A673 (cell line): ENCODE measurements around the gene DNTT. TPM values are rescaled to one million over a fixed set of nuclear protein-coding genes. Genes with fewer than 3 reads are reported as not detected.
"Not testable (repeated sequence)": the region's sequence is repeated elsewhere in the genome, so short reads cannot be mapped to it uniquely, and the experiment has no call there.

Source experiments
- BruUV-seq: library from RNA; stranded (reverse); fragments of 400-500 nt; replicated peaks from 2 replicates; lab custom pipeline; 2021; lab: Mats Ljungman, UMichigan
- CTCF ChIA-PET: fragments of 300-600 bp; sonication (Branson Sonifier 250); formaldehyde crosslinking; loops from one replicate; lab custom pipeline; 2022; ENCODE audit warnings: antibody characterized with exemption; lab: Charles Lee
- POLR2A ChIA-PET: fragments of 300-600 bp; sonication (Branson Sonifier 250); formaldehyde crosslinking; loops from one replicate; lab custom pipeline; 2022; ENCODE audit warnings: antibody characterized with exemption; ENCODE audit not compliant: low non-redundant PET; lab: Charles Lee
- DNase-seq: peaks from one replicate; pipeline ENCODE4 v3.0.0-alpha.2; 2015; ENCODE audit warnings: low spot score
- H3K27ac ChIP-seq: fragments of 200-600 bp; sonication (generic); 2 replicates; pipeline ENCODE4 v1.5.1; 2016; ENCODE audit warnings: mixed run types, low read depth, mild to moderate bottlenecking, mixed read lengths, antibody characterized with exemption, low read length; ENCODE audit not compliant: poor library complexity, severe bottlenecking
- H3K27me3 ChIP-seq: fragments of 200-600 bp; sonication (generic); replicated peaks from 2 replicates; pipeline ENCODE4 v1.6.1; 2017; ENCODE audit warnings: mixed run types, low read depth, mild to moderate bottlenecking, mixed read lengths, antibody characterized with exemption, low read length; ENCODE audit not compliant: insufficient read depth, poor library complexity
- H3K36me3 ChIP-seq: fragments of 200-600 bp; sonication (generic); 2 replicates; pipeline ENCODE4 v1.6.1; 2016; ENCODE audit warnings: mixed run types, mild to moderate bottlenecking, mixed read lengths, antibody characterized with exemption, low read length; ENCODE audit not compliant: insufficient read depth, poor library complexity, severe bottlenecking
- H3K4me1 ChIP-seq: fragments of 200-600 bp; sonication (generic); 2 replicates; pipeline ENCODE4 v1.6.1; 2017; ENCODE audit warnings: mixed run types, mild to moderate bottlenecking, mixed read lengths, antibody characterized with exemption, low read length; ENCODE audit not compliant: insufficient read depth, poor library complexity, severe bottlenecking
- H3K4me3 ChIP-seq: fragments of 200-600 bp; sonication (generic); 2 replicates; pipeline ENCODE4 v1.5.1; 2016; ENCODE audit warnings: low read depth, mixed run types, mild to moderate bottlenecking, mixed read lengths, low read length; ENCODE audit not compliant: poor library complexity, severe bottlenecking
- H3K9me3 ChIP-seq: fragments of 200-600 bp; sonication (generic); 2 replicates; pipeline ENCODE4 v1.6.1; 2016; ENCODE audit warnings: mixed run types, low read depth, mild to moderate bottlenecking, mixed read lengths, antibody characterized with exemption, low read length; ENCODE audit not compliant: poor library complexity, severe bottlenecking
- EZH2 ChIP-seq: fragments of 200-600 bp; sonication (generic); IDR thresholded peaks from 2 replicates; pipeline ENCODE4 v1.6.1; 2017; ENCODE audit warnings: borderline replicate concordance, low read depth, mild to moderate bottlenecking, mixed read lengths, antibody characterized with exemption, low read length; ENCODE audit not compliant: poor library complexity, severe bottlenecking
- intact Hi-C: fragments of 100-400 bp; cut with micrococcal nuclease; formaldehyde crosslinking; loops from one replicate; pipeline ENCODE4 v1.10.0; 2022; ENCODE audit not compliant: unreplicated experiment
- total RNA-seq: library from RNA; stranded (reverse); gene quantifications from 2 replicates; pipeline ENCODE4 v1.2.3, GENCODE V29; 2021
- TF ChIP-seq, protein P1 (sequence below): fragments of 300-800, 200-600 bp; sonication (generic); conservative IDR thresholded peaks from 2 replicates; pipeline ENCODE4 v1.5.1; 2017; ENCODE audit warnings: low read depth, mild to moderate bottlenecking, antibody characterized with exemption, low read length, moderate library complexity, mixed read lengths

DNTT gene
- total RNA-seq, 1 experiment from 2014 or later = not detected

DNA sequence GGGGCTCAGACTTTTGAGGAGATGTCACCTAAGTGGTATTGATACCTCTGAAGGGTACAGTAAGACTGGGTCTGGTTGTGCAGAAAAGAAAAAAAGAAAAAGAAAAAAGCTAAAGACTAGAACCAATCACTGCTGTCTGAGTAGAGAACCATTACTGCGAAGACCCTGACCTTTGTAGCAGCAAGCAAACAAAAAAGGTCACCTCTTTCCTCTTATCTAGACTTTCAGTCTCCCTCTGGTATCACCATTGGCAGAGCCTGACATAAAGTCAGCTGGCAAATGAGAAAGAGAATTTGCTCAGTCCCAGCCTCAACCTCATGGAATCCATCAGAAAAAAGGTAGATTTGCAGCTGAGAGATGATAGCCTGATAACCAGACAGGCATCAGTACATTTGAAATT lies 2.6 kb upstream of the DNTT start:
- Histone ChIP-seq H3K9me3 (no peaks in the 10 kb centered on the region), H3K27me3 (peaks cover 62% of the 10 kb centered on the region), H3K4me3 (no peak overlapping the region), H3K27ac (no peak overlapping the region), H3K4me1 (no peaks in the 10 kb centered on the region), H3K36me3 (no peaks in the 10 kb centered on the region)
- ChIA-PET CTCF (no interaction called here), POLR2A (no interaction called here)
- BruUV-seq = no TSS peak
- DNase-seq = no peak
- intact Hi-C loops = no loop called here
- TF ChIP-seq, protein P1, sequence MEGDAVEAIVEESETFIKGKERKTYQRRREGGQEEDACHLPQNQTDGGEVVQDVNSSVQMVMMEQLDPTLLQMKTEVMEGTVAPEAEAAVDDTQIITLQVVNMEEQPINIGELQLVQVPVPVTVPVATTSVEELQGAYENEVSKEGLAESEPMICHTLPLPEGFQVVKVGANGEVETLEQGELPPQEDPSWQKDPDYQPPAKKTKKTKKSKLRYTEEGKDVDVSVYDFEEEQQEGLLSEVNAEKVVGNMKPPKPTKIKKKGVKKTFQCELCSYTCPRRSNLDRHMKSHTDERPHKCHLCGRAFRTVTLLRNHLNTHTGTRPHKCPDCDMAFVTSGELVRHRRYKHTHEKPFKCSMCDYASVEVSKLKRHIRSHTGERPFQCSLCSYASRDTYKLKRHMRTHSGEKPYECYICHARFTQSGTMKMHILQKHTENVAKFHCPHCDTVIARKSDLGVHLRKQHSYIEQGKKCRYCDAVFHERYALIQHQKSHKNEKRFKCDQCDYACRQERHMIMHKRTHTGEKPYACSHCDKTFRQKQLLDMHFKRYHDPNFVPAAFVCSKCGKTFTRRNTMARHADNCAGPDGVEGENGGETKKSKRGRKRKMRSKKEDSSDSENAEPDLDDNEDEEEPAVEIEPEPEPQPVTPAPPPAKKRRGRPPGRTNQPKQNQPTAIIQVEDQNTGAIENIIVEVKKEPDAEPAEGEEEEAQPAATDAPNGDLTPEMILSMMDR = no peak
- TF ChIP-seq EZH2 = no peak

DNA sequence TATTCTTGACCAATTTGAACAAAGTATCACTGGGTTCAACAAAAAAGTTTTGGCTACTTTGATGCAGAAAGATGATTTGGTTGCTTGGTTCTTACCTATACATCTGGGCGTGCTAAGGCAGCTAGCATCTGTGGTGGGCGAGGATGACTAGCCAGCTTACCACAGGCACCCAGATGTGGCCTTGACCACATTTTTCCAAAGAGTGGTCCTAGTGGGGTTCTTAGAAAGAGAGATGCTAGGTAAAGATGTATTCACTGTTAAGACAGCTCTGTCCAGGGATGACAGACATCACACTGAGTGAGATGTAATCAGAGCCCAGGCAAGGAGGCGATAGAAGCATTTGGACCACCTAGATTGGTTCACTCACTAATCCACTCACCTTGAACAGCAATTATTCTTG lies 785 bp downstream of the DNTT start:
- Histone ChIP-seq H3K36me3 (no peaks in the 10 kb centered on the region), H3K4me3 (no peak overlapping the region), H3K27ac (no peak overlapping the region), H3K9me3 (no peaks in the 10 kb centered on the region), H3K4me1 (no peaks in the 10 kb centered on the region), H3K27me3 (peaks cover 41% of the 10 kb centered on the region)
- intact Hi-C loops = no loop called here
- TF ChIP-seq EZH2 = no peak
- TF ChIP-seq, protein P1 = no peak
- POLR2A ChIA-PET = no interaction called here
- no TSS peak for BruUV-seq
- CTCF ChIA-PET = no interaction called here
- DNase-seq = no peak

DNA sequence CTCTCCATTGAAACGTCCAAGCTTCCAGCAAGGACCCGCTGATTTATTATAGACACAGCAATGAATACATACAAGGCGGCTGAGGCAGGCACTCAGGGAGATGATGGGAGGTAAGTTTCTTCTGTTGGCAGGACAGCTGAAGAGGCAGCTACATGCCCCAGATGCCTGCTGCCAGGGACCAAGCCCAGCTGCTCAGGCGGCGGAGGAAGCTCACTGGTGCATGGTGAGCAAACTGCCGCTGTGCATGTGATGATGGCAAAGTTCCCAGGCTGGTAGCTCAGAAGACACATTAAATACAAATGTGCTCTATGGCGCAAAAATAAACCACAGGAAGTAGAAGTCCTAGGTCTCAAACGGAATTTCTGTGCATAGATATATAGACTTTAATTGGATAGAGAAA lies 2.3 kb downstream of the DNTT start:
- peak; percentile 17 for DNase-seq
- BruUV-seq = no TSS peak
- peaks cover 26% of the 10 kb centered on the region for H3K27me3 ChIP-seq
- H3K27ac ChIP-seq = no peak overlapping the region
- ChIA-PET CTCF (no interaction called here), POLR2A (no interaction called here)
- TF ChIP-seq, protein P1 = no peak
- no peak for TF ChIP-seq EZH2
- H3K36me3 ChIP-seq = no peaks in the 10 kb centered on the region
- intact Hi-C loops = no loop called here
- H3K4me1 ChIP-seq = no peaks in the 10 kb centered on the region
- H3K4me3 ChIP-seq = no peak overlapping the region
- H3K9me3 ChIP-seq = no peaks in the 10 kb centered on the region

- H3K4me3 ChIP-seq, DNase-seq, H3K36me3 ChIP-seq, H3K27ac ChIP-seq, intact Hi-C loops, BruUV-seq, CTCF ChIA-PET, H3K4me1 ChIP-seq, H3K9me3 ChIP-seq, POLR2A ChIA-PET: not testable (repeated sequence)
- H3K27me3 ChIP-seq = peaks cover 12% of the 10 kb centered on the region
Measured at GRCh38 chr10:96308854-96309253, 4.6 kb downstream of the DNTT start.
